CD4-positive, alpha-beta T cell treated with Interleukin-10 for 1 hour (primary cell): ENCODE measurements around the gene AKR7A2.
"Not testable (repeated sequence)": the region's sequence is repeated elsewhere in the genome, so short reads cannot be mapped to it uniquely, and the experiment has no call there.

Experiments
- DNase-seq: peaks from one replicate; pipeline ENCODE4 v3.0.0-alpha.2; 2020

The AKR7A2 gene

DNA sequence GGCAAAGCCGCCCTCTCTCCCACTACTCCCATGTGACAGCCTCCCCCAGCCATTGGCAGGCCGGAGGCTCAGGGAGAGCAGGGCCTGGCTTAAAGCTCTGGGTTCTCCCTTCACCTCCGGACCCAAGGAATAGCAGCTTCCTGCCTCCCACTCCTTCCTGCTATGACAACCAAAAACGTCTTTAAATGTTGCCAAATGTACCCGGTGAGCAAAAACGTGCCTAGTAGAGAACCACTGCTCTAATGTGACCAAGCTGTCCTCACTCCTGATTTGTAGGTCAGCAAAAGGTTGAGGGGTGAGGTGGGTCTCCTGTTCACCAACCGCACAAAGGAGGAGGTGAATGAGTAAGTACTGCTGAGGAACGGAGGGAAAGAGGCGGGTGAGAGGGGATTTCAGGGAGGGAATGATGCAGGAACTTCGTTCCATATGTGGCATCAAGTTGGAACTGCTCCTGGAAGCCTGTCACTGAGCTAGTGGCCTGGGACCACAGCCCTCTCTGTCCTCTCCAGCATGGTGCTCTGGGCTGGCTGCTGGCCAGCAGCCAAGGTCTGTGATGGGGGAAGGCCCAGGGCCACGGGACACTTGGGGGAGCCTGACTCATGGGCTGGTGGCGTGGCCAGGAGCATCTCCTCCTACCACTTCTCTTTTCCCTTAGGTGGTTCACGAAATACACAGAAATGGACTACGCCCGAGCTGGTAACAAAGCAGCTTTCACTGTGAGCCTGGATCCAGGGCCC lies 54.6 kb downstream of the AKR7A2 start:
- DNase-seq = no peak

GRCh38 chr1:19256301-19256700 lies 55.6 kb downstream of the AKR7A2 start:
- DNase-seq = not testable (repeated sequence)

DNA sequence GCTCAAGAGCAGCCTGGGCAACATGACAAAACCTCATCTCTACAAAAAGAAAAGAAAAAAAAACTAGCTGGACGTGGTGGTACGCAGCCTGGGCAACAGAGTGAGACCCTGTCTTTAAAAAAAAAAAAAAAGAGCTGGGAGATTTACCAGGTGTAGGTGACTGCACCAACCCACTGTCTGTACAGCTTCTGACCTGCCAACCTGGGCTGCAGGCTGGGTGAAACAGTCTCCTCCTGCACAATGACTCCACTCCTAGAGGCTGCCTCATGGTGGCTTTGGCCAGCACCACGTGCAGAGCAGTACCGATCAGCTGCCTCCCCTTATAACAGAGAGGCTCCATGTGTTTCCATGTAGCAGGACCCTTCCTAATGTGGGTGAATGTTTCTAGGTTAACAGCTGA lies 56.7 kb downstream of the AKR7A2 start:
- no peak for DNase-seq

DNA sequence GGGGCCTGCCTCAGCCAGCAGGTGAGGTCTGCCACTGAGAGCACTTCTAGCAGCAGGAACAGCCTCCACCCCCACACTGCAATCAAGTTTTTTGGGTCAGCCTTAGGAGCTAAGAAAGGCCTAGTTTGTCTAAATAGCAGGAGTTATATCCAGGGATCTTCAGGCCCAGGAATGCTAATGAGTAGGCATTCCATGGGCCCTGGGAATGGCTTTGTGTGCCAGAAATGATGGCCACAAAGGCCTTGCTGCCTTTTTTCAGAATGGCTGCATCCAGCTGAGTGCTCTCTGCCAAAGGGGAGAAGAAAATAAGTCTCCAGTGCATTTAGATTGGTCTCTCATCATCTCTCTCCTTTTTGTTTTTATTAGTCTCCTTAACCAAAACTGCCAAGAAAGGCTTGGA lies 57.5 kb downstream of the AKR7A2 start:
- DNase-seq = no peak
